SK-N-SH treated with all-trans-retinoic acid at 6 μM for 48 hours (cell line): ENCODE data around the gene RBM6.

ENCODE experiments used
- ARNTL ChIP-seq: fragments of 450-650 bp; formaldehyde crosslinking; IDR thresholded peaks from 2 replicates; pipeline ENCODE4 v1.5.0; 2020; ENCODE audit warnings: low read depth, mild to moderate bottlenecking, moderate library complexity, borderline replicate concordance
- ISL1 ChIP-seq: fragments of 250-450 bp; sonication (Bioruptor Pico); IDR thresholded peaks from 2 replicates; pipeline ENCODE4 v2.1.2; 2022; ENCODE audit warnings: mild to moderate bottlenecking, moderate library complexity
- PATZ1 ChIP-seq: fragments of 250-450 bp; sonication (Bioruptor Pico); IDR thresholded peaks from 2 replicates; pipeline ENCODE4 v1.8.0; 2020; ENCODE audit warnings: mild to moderate bottlenecking, moderate library complexity, borderline replicate concordance
- POU6F1 ChIP-seq: fragments of 250-450 bp; sonication (Bioruptor Pico); IDR thresholded peaks from 2 replicates; pipeline ENCODE4 v1.8.0; 2021; ENCODE audit warnings: low read depth, mild to moderate bottlenecking, moderate library complexity, borderline replicate concordance
- PPARA ChIP-seq: fragments of 250-450 bp; sonication (Bioruptor Pico); IDR thresholded peaks from 2 replicates; pipeline ENCODE4 v1.5.0; 2020; ENCODE audit warnings: mild to moderate bottlenecking, borderline replicate concordance
- RARB ChIP-seq: fragments of 250-450 bp; sonication (Bioruptor Pico); IDR thresholded peaks from 2 replicates; pipeline ENCODE4 v1.8.0; 2021; ENCODE audit warnings: mild to moderate bottlenecking, moderate library complexity
- TCF4 ChIP-seq: fragments of 250-450 bp; sonication (Bioruptor Pico); IDR thresholded peaks from 2 replicates; pipeline ENCODE4 v1.8.0; 2021; ENCODE audit warnings: mild to moderate bottlenecking, moderate library complexity, borderline replicate concordance
- TOX ChIP-seq: fragments of 250-450 bp; sonication (Bioruptor Pico); IDR thresholded peaks from 2 replicates; pipeline ENCODE4 v1.8.0; 2021; ENCODE audit warnings: mild to moderate bottlenecking, moderate library complexity, borderline replicate concordance
- TSHZ2 ChIP-seq: fragments of 250-450 bp; sonication (Bioruptor Pico); IDR thresholded peaks from 2 replicates; pipeline ENCODE4 v1.5.0; 2020; ENCODE audit warnings: mild to moderate bottlenecking, moderate library complexity
- ZNF565 ChIP-seq: fragments of 450-650 bp; formaldehyde crosslinking; conservative IDR thresholded peaks from 2 replicates; pipeline ENCODE4 v1.5.0; 2020; ENCODE audit warnings: low read depth, mild to moderate bottlenecking, moderate library complexity

- no peak for TF ChIP-seq PPARA (CRISPR knock-in tag)
- TF ChIP-seq PATZ1, result no peak
- no peak for TF ChIP-seq TOX (CRISPR knock-in tag)
- no peak for TF ChIP-seq ISL1 (CRISPR knock-in tag)
- no peak for TF ChIP-seq TCF4 (CRISPR knock-in tag)
- TF ChIP-seq ARNTL (CRISPR knock-in tag), result no peak
- TF ChIP-seq ZNF565 (CRISPR knock-in tag), result no peak
- TF ChIP-seq TSHZ2, result no peak
- TF ChIP-seq POU6F1, result no peak
- TF ChIP-seq RARB (CRISPR knock-in tag), result no peak
These were observed 15.7 kb downstream of the RBM6 start for GRCh38 chr3:49955636-49956035.
